NCI-H524 treated with DMSO at 0.1 percent for 48 hours (cell line): ENCODE results near the gene SAC3D1.
"Not testable (repeated sequence)": the region's sequence is repeated elsewhere in the genome, so short reads cannot be mapped to it uniquely, and the experiment has no call there.

Experiments
- DNase-seq: peaks from one replicate; lab custom pipeline; 2025; lab: John Stamatoyannopoulos, UW

SAC3D1 gene

DNA sequence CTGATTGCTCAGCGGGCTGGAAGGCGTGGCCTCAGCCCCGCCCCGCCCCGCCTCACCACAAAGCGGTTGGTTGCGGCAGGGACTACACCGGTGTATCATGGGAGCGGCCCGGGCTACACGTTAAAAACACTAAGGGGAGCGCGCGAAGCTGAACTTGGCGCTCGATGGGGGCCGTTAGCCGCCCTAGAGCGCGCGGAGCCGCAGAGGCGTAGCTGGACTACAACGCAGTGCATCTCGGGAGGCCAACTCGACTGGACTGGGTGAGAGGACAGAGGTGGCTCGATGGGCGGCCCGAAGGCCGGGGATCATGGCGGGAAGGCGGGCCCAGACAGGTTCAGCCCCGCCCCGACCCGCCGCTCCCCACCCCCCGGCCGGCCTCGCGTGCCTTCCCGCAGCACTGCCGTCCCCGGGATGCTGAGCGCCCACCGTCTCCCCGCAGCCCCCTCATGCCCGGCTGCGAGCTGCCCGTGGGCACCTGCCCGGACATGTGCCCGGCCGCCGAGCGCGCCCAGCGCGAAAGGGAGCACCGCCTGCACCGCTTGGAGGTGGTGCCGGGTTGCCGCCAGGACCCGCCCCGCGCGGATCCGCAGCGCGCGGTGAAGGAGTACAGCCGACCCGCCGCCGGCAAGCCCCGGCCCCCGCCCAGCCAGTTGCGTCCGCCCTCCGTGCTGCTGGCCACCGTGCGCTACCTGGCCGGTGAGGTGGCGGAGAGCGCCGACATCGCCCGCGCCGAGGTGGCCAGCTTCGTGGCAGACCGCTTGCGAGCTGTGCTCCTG lies at the start of gene SAC3D1:
TSS of gene SAC3D1 (plus strand) at position 364 of the 776 bp plus-strand sequence. CDS start at position 447, 83 bp downstream.
- peak; percentile 85 for DNase-seq

DNA sequence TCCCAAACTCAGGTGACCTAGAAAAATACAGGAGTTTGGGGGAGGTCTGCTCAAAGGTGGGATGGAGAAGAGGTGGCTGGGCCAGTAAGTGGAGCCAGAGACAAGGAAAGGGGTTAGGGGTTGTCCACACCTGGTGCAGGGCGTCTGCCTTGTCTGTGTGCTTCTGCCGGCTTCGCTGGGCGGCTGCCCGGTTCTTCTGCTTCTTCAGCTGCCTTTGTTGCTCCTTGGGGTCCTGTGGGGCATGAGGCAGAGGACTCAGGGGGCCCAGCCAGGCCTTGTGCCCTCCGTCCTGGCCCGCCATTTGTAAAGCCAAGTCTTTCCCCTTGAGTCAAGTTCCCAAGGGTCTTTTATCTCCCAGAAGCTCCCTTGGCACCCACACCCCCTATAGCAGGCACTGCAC lies 46.7 kb upstream of the SAC3D1 start:
- no peak for DNase-seq

DNA sequence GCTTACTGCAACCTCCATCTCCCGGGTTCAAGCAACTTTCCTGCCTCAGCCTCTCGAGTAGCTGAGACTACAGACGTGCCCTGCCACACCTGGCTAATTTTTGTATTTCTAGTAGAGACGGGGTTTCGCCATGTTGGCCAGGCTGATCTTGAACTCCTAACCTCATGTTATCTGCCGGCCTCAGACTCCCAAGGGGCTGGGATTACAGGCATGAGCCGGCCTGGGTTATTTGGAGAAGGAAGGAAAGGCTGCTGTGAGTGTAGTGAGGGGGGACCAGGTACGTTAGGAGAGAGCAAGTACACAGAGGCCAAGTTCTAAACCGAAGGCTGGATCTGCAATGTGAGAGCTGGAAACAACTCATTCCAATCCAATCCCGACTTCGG lies 44.7 kb upstream of the SAC3D1 start:
- DNase-seq: no peak

DNA sequence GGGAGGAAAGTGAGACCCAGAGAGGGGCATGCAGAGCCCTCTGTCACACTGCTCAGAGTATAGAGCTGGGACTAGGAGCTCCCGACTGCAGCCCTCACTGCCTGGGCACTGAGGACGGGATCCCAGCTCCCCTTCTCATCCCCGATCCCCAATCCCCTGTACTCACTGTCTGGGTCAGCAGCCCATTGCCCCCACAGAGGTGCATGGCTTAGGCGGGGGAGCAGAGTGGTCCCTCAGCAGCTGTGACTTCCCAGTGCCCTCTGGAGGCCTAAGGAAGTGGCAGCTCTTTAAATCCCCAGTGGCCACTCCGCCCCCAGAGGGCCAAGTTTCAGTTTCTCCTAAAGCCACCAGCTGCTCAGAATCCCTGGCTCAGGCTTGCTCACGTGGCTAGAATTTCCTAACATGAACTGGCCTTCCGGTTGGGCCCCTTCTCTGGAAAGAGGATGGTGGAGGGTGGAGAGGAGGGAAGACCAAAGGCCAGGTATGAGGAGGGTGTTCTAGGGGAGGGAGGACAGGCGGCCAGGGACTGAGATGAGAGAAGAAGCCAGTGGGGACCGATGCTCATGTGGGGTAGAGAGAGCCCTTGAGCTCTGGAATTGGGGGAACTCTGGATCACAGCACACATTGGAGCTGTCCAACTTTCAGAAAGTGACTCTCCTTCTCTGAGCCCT lies 44.2 kb upstream of the SAC3D1 start, which contains the start of gene BATF2:
TSS of gene BATF2 (minus strand) at position 262 of the 671 bp plus-strand sequence. CDS start at position 205, 57 bp downstream.
- peak; percentile 80 for DNase-seq

DNA sequence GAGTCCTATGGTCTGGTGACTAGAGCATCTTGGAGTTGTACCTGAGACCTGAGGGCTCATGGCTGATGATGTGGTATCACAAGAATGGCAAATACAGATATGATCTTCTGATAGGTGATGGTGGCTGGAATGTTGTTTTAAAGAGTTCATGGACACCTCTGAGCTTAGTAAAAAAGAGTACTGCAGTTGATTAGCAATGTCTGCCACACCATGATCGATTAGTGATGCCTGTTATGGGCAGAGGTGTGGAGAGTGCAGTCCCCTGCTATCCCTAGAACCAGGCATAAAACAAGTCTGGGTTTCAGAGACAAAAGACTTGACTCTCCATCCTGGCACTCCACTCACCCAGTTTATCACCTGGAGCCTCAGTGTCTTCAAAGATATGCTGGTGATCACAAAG lies 42.9 kb upstream of the SAC3D1 start:
- DNase-seq: no peak

DNA sequence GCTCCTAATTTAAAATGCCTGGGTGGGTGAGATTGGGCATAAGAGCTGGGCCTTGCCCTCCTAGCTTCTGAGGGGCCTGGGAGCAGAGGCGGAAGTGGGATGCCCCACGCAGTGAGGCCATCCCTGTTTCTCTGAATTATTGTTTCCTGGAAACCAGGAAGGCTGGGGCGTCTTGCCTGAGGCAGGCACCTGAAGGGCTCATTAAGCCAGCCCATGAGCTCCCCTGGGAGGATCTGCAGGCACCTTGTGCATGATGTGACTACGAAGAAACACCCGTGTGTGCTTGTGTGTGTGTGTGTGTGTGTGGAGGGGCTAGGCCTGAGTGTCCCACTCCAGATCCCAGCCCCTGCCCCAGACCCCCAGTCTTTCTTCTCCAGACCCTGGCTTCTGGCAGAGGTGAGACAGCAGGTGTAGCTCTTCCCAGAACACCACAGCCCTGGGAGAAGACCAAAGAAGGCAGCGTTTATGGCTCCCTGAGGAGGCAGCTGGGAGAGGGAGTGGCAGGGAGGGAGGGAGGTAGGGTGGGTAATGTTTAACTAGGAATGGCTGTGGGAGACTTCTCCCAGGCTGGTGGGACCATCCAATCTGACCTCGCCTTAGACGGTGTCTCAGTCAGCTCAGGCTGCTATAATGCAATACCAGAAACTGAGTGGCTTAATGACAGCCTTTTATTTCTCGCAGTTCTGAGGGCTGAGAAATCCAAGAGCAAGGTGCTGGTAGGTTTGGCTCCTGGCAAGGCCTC lies 42.1 kb upstream of the SAC3D1 start:
- DNase-seq: no peak

DNA sequence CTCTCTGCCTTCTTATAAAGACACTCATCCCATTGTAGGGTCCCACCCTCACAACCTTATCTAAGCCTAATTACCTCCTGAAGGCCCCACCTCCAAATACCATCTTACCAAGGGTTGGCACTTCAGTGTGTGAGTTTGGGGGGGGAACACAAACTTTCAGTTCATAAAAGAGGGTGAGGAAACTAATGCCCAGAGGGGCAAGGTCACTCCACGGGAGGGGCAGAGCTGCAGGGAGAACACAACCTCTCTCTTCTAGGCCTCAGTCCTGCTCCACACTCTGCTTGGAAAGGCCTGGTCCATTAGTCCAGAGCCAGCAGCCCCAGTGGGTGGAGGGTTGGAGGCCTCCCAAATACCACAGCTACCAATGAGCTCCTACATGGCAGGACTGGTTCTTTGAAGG lies 41.5 kb upstream of the SAC3D1 start:
- DNase-seq: no peak

DNA sequence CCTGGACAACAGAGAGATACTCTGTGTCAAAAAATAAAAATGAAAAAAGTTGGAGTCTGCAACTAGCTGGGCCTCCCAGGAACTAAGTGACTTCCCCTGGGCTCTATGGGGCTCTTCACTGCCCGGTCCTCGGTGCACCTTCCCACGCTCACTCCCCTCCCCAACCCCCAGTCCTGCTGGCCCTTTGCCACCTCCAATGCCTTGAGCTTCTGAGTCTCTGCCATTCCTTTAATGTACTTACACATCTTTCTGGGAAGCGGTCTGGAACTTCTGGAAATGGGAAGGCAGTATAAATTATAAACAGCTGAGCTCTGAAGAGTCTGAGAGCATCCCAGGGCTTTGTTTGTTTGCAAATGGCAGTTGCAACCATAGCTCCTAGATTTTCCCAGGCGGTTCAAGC lies 38.3 kb upstream of the SAC3D1 start:
- DNase-seq: no peak

DNA sequence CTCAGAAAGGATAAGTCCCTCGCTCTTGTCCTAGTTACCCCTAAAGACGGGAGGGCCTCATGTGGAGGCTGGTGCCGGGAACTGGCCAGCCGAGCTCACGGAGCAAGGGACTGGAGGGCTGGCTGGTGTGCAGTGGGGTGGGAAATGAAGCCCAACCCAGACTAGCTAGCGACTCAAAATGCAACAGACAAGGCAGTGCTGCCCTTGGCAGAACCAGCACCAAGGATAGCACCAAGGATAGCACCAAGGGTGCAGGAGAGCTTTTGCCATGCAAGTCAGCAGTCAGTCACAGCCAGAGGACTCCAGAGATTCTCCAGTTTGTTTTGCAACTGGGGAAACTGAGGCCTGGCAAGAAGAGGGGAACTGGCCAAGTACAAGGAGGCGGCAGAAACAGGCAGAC lies 37.7 kb upstream of the SAC3D1 start:
- DNase-seq: no peak

DNA sequence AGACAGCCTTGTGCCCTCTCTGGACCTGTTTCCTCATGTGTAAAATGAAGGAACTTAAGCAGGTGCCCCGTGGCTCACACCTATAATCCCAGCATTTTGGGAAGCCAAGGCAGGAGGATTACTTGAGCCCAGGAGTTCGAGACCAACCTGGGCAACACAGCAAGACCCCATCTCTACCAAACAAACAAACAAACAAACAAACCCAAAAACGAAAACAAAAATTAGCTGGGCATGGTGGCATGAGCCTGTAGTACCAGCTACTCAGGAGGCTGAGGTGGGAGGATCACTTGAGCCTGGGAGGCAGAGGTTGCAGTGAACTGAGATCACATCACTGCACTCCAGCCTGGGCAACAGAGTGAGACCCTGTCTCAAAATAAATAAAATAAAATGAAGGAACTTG lies 37.0 kb upstream of the SAC3D1 start:
- DNase-seq: not testable (repeated sequence)

DNA sequence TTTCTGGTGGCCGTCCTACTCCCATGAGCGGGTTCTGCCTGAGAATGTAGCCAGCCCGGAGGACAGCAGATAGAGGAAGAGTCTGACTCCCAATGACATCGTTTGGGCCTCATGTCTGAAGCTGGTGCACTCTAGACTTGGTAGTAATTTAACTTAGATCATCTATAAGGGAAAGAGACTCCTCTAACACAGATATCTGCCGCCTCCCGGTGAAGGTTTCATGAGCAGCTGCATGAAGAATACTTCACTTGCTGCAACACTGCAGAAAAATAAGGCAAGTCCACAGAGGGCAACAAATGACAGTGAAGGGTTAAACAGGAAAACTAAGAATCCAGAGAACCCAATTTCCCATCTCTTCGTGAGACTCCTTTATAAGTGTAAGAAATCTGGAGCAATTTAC lies 33.0 kb upstream of the SAC3D1 start:
- DNase-seq: no peak

DNA sequence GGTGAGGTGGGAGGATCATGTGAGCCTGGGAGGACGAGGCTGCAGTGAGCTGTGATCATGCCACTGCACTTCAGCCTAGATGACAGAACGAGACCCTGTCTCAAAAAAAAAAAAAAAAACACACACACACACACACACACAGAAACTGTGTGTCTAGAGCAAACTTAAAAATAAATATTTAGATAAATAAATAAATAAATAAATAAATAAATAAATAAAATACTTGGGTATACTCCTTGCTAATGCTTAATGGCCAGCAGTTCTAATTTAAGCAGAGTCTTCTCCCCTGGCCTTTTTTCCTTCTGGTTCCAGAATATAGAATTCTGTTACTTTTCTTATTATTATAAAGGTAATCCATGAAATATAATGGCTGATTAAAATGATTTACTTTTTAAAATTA lies 32.1 kb upstream of the SAC3D1 start:
- no peak for DNase-seq

DNA sequence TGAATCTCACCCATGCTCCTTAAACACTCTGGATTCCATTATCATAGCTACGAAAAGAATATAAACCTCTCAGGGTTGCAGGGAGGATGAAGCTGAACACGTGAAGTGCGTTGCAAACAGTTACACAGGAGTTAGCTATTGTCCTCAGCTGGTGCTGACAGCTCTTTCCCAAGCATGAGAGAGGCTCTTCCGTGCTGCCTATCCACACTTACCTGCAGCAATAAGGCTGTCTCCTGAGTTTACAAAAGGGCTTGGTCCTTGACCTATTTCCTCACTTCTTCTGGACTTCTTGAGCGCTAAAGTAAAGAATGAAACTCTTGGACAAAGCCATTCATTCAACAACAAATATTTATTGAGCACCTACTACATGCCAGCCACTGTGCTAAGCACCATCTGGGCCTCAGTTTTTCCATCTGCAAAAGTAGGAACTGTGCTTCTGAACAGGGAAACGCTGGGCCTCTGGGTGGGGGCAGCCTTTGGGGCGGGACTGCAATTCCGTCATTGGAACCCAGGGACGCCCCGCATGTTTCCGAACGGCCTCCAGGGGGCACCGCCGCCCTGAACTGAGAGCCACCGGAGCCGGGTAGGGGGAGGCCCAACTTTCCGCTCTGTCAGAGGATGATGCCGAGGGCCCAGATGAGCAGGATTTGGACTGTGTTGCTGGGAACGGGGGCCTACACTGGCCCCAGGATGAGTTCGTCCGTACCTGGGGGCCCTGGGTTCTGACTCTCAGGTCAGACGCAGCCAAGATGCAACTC lies 27.7 kb upstream of the SAC3D1 start:
- peak; percentile 57 for DNase-seq

DNA sequence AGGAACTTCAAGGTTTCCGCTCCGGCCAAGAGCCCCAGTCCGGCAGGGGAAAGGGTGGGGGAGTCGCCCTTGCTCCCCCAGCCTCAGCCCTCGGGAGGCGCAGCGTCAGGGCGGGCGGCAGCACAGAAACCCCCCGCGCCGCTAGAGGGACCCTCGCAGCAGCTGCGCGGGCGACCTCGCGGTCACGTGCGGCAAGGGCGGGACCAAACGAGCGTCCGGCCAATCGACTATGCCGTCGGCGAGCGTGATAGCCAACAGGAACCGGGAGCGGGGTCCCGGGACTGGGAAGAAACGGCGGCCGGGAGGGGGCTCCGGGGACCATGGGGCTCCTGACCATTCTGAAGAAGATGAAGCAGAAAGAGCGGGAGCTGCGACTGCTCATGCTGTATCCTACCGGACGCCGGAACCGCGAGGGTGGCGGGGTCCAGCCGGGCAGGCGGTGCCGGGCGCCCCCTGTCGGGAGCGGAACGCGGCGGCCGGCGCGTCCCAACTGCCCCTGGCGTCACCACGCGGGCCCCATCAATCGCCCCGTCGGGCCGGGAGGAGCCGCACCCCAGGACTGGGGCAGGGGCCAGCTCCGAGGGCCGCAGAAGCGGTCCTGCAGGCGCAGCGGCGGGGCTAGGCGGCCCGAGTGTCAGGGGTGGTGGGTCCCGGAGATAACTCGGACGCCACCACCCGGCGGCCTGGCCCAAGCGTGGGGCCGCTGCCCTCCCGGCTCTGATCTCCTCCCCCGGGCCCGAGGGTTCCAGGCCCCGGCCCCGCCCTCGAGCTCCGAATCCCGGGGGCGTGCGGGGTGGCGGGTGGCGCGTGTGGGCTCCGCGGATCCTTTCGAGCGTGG lies 26.9 kb upstream of the SAC3D1 start, which contains the start of gene ARL2:
TSS of gene ARL2 (plus strand) at position 273 of the 838 bp plus-strand sequence. CDS start at position 321, 48 bp downstream.
- DNase-seq: peak; percentile 57

DNA sequence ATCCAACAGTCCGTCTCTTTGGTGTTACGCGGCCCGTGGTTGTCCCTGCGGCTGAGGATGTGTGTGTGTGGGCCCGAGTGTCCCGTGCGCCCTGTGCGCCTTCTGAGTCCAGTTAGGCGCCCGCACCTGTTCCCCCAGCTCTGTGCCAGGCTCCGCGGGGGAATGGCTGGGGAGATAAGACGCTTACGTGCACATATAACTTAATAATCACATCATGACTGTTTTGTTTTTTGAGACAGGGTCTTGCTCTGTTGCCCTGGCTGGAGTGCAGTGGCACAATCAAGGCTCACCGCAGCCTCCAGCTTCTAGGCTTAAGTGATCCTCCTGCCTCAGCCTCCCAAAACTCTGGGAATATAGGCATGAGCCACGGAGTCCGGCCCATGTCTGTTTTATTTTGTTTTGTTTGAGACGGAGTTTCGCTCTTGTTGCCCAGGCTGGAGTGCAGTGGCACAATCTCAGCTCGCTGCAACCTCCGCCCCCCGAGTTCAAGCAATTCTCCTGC lies 26.2 kb upstream of the SAC3D1 start:
- DNase-seq: no peak

DNA sequence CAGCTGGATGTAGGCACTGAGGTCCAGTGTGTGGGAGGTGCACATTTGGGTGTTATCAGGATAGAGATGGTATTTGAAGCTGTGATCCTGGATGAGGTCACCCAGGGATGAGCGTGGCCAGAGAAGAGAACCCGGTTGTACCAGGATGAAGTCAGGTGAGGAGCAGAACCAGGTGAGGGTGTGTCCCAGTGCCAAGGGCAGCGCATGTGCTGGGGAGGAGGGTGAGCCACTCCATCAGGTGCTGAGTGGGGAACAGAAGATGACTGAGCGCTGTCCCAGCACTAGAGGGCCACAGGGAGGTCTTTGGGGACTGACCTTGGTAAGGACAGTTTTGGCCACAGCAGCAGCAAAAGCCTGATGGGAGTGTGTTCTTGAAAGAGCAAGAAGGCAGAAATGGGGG lies 24.3 kb upstream of the SAC3D1 start:
- DNase-seq: no peak

DNA sequence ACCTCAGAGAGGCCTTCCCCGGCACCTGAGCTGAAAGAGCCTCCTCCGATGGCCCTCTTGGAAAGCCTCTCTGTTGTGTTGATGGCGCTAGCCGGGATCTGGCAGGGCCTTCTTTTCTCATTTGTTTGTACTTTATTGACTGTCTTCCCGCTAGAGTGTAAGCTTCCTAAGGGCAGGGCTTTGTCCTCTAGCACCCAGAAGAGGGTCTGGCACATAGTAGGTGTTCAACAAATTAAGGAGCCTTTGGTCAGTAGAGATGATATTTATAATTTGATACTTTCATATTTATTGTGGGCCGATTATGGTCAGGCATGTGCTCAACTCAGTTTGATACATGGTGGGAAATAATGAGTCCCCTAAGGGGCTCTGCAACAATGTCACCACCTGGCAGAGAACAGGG lies 23.1 kb upstream of the SAC3D1 start:
- DNase-seq: no peak

DNA sequence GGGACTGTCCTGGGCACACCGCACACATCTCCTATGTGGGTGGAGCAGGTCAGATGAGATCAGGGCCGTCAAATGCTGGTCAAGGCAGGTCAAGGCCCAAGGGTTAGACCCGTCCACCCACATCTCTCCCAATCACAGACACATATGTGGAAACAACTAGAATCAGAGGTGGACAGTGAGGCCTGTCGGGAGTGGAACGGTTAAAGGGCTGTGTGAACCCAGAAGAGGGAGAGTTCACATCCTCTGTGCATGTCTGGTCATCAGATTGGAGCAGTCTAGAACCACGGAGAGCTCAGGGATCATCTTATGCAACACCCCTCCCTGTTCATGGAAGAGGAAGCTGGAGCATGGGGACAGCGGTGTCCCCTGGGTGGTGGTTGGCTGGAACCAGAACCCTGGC lies 21.2 kb upstream of the SAC3D1 start:
- DNase-seq: no peak

DNA sequence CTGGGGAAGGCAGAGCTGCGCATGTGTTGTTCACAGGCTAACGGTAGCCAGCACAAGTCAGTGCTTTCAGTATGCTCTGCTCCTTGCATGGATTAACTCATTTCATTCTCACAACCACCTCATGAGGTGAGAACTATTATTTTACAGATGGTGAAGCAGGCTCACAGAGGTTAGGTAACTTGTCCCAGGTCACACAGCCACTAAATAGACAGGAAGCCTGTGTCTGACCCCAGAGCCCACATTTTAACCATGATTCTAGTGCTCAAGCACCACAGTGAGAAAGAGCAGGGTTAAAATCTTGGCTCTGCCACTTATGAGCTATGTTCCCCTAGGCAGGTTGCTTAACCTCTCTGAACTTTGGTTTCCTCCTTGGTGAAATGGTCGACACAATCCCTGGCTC lies 20.0 kb upstream of the SAC3D1 start:
- DNase-seq: no peak

DNA sequence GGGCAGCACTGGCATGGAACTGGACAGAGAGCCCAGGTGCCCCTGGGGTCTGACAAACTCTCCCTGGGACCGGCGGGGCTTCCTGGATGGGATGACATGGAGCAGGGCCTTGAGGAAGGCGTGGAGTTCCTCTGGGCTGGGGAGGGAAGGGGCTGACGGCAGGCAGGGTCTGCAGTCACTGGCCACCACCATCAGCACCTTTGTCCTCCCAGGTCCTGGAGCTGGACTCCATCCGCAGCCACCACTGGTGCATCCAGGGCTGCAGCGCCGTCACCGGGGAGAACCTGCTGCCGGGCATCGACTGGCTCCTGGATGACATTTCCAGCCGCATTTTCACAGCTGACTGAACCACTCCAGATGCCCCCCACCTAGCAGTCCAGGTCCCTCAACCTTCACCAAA lies 19.5 kb upstream of the SAC3D1 start:
- DNase-seq: no peak

DNA sequence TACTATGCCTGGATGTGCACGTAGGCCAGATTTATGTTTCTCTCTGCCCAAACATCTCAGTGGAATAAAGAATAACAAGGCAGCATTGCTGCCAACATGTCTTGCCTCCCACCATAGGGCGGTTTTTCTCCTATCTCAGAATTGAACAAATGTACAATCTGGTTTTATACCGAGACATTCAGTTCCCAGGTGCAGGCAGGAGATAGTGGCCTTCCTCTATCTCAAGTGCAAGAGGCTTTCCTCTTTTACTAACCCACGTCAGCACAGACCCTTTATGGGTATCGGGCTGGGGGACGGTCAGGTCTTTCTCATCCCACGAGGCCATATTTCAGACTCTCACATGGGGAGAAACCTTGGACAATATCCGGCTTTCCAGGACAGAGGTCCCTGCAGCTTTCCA lies 17.5 kb upstream of the SAC3D1 start:
- not testable (repeated sequence) for DNase-seq
